ENCODE results near the gene OR14J1.
"Not testable (repeated sequence)": the region's sequence is repeated elsewhere in the genome, so short reads cannot be mapped to it uniquely, and the experiment has no call there.

OR14J1 gene, protein sequence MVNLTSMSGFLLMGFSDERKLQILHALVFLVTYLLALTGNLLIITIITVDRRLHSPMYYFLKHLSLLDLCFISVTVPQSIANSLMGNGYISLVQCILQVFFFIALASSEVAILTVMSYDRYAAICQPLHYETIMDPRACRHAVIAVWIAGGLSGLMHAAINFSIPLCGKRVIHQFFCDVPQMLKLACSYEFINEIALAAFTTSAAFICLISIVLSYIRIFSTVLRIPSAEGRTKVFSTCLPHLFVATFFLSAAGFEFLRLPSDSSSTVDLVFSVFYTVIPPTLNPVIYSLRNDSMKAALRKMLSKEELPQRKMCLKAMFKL

DNA sequence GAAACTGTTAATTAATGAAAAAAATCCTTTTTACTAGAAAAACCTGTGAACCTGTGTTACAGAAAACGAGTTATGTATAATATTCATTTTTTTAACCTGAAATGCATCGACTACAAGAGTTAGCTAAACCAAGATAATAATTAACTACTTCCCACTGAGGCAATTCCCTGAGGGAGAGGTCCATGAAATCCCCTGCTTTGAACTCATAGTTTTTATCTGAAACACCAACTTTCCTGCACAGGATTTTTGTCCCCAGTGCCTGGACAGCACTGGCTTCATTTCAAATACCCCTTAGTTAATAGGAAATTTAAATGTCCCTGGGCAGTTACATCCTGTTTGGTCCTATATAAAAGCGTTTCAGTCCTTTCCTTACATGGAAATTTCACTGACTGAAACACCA, at the start of gene OR14J1:
Gene OR14J1, plus strand, starts transcription at position 386 of the 400 bp plus-strand sequence. CDS start 4,989 bp downstream, outside the sequence.
- H3K27ac ChIP-seq = no peak within 1 kb of the TSS
- no peak within 1 kb of the TSS for H3K4me3 ChIP-seq

DNA sequence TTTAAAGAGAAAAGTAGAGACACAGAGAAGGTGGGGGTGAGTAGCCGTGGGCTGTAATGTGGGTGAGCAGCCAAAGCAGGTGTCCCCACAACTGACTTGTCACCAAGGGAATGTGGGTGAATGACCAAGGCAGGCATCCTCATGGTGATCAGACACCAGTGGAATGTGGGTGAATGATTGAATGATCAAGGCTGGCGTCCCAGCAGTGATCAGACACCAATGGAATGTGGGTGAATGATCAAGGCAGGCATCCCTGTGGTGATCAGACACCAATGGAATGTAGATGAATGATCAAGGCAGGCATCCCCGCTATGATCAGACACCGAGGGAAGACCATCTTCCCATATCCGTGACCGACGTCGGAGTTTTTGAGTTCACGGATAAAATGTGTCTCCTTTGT, 49.8 kb upstream of the OR14J1 start:
- Histone ChIP-seq H3K4me3 (no peak overlapping the region), H3K27ac (no peak overlapping the region)

DNA sequence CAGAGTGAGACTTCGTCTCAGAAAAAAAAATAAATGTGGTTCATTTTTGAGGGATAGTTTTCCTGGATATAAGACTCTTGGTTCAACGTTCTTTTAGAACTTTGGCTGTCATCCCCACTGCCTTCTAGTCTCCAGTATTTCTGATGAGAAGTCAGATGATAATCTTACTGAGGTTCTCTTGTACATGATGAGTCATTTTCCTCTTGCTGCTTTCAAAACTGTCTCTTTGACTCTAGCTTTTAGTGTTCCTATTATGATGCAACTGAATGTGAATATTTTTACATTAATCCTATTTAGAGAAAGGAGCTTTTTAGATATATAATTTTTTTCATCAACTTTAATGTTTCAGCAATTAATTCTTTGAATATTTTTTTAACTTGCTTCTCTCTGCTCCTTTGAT, 46.0 kb upstream of the OR14J1 start:
- no peak overlapping the region for H3K27ac ChIP-seq
- H3K4me3 ChIP-seq = no peak overlapping the region

DNA sequence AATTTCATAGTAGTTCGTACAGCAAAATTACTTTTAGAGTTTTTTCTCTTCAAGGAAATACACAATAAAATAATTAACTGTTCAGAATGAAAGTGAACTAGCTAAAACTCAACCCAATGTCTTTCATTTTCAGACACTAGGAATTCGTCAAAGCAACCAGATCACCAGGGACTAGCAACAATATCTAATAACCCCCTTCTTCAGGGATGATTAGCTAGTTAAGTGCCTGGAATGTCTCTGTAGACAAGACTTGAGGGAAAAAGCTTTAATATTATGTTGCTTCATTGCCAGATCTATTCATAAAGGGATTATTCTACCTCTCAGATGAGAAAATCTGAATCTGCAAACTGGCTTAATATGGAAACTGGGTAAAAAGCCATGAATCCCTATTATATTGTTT, 41.8 kb upstream of the OR14J1 start:
- H3K27ac ChIP-seq = no peak overlapping the region
- no peak overlapping the region for H3K4me3 ChIP-seq

DNA sequence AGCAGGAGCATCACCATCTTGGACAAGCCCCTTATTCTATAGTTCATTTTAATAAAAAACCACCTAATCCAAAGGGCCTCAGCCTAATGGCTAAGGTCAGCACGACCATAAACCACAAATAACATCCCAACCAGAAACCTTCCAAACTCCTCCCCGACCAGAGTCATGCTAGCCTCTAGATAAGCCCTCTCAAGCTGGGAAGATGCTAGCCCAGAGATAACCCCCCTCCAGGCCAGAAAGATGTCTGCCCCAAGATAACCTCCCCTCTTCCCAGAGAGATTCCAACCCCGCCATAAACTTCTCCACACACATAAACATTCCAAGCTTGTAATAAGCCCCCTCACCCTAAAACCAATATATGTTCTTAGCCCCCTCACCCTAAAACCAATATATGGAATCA, 38.5 kb upstream of the OR14J1 start:
- H3K4me3 ChIP-seq = no peak overlapping the region

DNA sequence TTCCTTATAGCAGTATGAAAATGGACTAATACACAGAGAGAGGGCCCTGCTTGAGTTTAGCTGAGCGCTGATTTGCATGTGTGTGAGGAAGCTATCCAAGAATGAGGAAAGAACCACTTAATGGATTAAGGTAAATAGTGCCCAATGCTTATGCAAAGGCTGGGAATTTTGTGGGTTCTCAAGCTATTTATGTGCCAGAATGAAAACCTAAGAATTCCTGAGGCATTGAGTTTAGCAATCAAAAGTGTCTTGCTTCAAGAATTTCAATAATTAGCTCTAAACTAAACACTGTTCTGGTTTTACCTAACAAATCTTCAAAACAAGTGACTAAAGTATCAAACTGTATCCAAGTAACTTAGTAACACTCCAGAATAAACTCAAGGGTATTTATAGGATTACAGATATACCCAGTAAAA, 7.0 kb upstream of the OR14J1 start:
- no peak overlapping the region for H3K27ac ChIP-seq
- no peak overlapping the region for H3K4me3 ChIP-seq

More for the DNA sequence above, 38.5 kb upstream of the OR14J1 start:
- no peak overlapping the region for H3K27ac ChIP-seq

DNA sequence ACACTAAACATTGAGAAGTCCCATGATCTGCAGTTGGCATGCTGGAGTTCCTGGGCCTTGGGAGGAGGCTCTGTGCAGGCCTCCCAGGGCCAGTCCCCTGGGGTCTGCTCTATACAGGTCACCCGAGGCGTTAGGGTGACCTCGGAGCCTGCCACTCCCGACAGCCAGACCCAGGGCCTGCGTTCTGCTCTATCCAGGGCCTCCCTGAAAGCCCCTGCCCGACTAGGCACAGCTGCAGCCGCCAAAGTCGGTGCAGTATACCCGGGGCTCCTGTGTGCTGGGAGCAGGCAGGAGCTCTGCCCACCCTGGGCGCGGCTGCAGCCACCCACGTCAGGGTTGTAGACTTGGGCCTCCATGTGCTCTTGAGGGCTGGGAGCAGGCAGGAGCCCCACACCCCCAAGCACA, 6.3 kb upstream of the OR14J1 start:
- Histone ChIP-seq H3K27ac (no peak overlapping the region), H3K4me3 (no peak overlapping the region)

DNA sequence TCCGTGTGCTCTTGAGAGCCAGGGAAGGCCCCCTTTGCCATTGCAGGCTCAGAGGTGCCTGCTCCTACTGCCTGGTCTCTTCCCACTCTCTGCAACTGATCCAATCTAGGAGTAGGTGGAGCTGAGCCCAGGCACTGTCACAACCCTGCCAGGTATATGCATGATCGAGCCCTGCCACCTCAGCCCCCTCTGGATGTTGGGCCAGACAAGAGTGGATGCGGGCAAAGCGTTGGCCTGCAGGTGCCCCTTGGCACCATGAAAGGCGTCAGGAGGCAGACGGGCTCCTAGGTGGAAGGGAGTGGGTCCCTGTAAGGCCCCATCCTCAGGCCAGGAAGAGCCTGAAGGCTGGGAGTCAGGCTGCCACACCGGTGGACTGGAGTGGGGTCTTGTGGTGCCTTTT, 5.9 kb upstream of the OR14J1 start:
- no peak overlapping the region for H3K4me3 ChIP-seq
- no peak overlapping the region for H3K27ac ChIP-seq

DNA sequence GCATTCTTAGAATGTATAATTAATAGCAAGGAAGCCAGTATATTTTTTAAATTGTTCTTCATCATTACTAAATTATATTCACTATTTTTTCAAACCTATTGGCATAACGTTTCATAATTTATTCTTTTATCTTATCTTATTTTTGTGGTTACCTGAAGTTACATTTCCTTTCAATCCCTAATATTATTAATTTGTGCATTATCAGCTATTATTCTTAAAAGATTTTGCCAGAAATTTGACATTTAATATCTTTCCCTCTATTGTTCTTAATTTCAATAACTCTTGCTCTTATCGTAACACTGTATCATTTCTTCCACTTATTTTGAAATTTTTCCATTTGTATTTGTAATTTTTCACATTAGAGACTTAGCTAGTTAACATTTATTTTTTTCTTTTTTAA, 18.4 kb downstream of the OR14J1 start:
- Histone ChIP-seq H3K4me3 (no peak overlapping the region), H3K27ac (no peak overlapping the region)

DNA sequence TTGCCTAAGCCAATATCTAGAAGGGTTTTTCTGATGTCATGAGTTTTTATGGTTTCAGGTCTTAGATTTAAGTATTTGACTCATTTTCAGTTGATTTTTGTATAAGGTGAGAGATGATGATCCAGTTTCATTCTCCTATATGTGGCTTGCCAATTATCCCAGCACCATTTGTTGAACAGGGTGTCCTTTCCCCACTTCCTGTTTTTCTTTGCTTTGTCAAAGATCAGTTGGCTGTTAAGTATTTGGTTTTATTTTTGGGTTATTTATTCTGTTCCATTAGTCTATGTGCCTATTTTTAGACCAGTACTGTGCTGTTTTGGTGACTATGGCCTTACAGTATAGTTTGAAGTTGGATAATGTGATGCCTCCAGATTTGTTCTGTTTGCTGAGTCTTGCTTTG, 21.8 kb downstream of the OR14J1 start:
- not testable (repeated sequence) for H3K27ac ChIP-seq, H3K4me3 ChIP-seq

DNA sequence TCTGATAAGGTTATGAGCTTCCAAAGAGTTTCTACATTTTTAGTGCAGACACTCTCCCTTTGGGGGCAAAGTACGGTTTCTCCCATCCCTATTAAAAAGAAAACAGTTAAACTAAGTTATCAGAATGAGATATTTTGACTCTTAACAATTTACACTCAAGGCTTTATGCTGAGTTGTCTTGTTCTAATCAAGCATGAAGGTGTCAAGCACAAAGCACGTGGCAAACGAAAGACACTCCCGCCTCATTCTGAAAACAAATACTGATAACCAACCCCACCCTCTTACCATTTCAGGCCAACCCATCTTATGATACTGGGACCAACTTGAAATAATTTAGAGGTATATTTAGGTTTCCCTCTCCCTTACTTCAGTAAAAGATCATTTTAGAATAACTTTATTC, 24.3 kb downstream of the OR14J1 start:
- H3K4me3 ChIP-seq = no peak overlapping the region
- H3K27ac ChIP-seq = no peak overlapping the region

DNA sequence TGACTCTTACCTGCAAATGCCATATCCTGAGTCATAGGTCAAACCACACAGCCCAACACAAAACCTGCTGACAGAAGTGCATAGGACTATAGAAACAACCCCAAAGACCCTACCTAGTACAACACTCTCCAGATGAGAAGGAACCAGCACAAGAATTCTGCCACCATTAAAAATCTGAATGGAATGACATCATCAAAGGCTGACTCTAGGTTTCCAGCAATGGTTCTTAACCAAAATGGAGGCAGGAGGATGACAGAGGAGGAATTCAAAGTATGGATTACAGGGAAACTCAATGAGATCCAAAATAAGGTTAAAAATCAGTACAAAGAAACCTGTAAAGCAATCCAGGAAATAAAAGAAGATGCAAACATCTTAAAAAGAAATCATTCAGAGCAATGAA, 31.2 kb downstream of the OR14J1 start:
- Histone ChIP-seq H3K4me3 (no peak overlapping the region), H3K27ac (no peak overlapping the region)

DNA sequence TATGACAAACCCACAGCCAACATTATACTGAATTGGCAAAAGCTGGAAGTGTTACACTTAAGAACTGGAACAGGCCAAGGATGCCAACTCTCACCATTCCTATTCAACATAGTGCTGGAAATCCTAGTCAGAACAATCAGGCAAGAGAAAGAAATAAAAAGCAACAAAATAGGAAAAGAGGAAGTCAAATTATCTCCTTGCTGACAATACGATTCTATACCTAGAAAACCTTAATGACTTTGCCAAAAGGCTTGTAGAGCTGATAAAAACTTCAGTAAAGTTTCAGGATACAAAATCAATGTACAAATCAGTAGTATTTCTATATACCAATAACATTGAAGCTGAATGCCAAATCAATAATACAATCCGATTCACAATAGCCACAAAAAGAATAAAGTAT, 34.8 kb downstream of the OR14J1 start:
- Histone ChIP-seq H3K27ac (no peak overlapping the region), H3K4me3 (no peak overlapping the region)

DNA sequence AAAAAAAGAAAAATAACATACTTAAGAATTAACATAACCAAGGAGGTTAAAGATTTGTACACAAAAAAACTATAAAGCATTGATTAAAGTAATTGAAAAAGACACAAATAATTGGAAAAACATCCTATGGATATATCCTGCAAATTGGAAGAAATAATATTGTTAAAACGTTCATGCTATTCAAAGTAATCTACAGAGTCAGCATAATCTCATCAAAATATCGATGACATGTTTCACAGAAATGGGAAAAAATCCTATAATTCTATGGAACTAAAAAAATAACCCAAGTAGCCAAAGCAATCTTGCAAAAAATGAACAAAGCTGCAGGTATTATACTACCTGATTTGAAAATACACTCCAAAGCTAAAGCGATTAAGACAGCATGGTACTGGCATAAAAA, 43.9 kb downstream of the OR14J1 start:
- no peak overlapping the region for H3K4me3 ChIP-seq
- no peak overlapping the region for H3K27ac ChIP-seq

DNA sequence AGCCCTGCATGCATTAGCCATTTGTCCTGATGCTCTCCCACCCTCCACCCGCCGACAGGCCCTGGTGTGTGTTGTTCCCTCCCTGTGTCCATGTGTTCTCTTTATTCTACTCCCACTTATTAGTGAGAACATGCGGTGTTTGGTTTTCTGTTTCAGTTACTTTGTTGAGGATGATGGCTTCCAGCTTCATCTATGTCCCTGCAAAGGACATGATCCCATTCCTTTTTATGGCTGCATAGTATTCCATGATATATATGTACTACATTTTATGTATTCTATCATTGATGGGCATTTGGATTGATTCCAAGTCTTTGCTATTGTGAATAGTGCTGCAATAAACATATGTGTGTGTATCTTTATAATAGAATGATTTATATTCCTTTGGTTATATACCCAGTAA, 47.8 kb downstream of the OR14J1 start:
- not testable (repeated sequence) for H3K27ac ChIP-seq, H3K4me3 ChIP-seq

DNA sequence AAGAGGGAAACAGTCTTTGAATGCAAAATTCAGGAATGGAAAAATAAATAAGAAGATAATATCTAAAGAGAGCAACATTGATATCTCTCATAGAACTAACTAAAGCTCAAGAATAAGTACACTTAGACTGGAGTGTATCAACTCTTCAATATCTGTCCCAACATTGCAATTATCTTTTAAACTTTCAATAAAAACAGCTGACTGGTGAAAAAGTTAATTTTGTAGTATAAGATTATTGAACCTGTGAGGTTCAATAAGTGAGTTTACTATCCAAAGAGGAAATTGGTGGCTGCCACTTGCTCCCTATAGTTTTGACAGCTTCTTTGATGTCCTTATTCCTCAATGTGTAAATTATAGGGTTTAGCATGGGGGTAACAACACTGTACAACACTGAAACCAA, 53.5 kb downstream of the OR14J1 start:
- H3K27ac ChIP-seq = no peak overlapping the region
- no peak overlapping the region for H3K4me3 ChIP-seq

DNA sequence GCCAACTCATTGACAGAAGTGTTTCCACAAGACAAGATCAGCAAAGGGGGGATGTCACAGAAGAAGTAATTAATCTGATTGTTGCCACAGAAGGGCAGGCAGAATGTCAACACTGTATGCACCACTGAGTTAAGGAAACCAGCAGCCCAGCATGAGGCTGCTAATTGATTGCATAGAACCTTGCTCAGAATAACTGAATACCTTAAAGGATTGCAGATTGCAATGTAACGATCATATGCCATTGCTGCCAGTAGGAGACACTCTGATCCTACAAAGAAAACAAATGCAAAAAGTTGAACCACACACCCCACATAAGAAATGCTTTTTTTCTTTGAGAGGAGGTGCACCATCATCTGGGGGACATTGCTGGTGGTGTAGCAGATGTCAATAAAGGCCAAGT, 54.1 kb downstream of the OR14J1 start:
- Histone ChIP-seq H3K27ac (no peak overlapping the region), H3K4me3 (no peak overlapping the region)
